Spleen (tissue), 11 donors: ENCODE measurements around the gene PTBP3. TPM values are rescaled to one million over a fixed set of nuclear protein-coding genes. Genes with fewer than 3 reads are reported as not detected.
A peak's percentile ranks its signal among the peaks of the same experiment; 100 is the strongest.

Experiments
- DNase-seq: peaks from one replicate; pipeline ENCODE4 v3.0.0-alpha.2; 2020
- H3K27ac ChIP-seq, 8 donors: fragments of 200-600 bp; sonication (generic) in 7 of 8; 1 replicate in 4 of 8; 2 replicates in 4 of 8; pipeline versions ENCODE4 v1.5.0 to v1.8.0; 2016 to 2021; ENCODE audit warnings: inconsistent platforms in 4 of 8, mild to moderate bottlenecking in 4 of 8, moderate library complexity in 1 of 8
- H3K27me3 ChIP-seq, 7 donors: fragments of 200-600 bp; sonication (generic) in 6 of 7; replicated peaks in 1 of 7; 1 replicate in 4 of 7; 2 replicates in 3 of 7; pipeline versions ENCODE4 v1.5.0 to v1.8.0; 2016 to 2021; ENCODE audit warnings: inconsistent platforms in 3 of 7, mild to moderate bottlenecking in 1 of 7
- H3K36me3 ChIP-seq, 6 donors: fragments of 200-600 bp; sonication (generic) in 5 of 6; 1 replicate in 4 of 6; 2 replicates in 2 of 6; pipeline versions ENCODE4 v1.5.0 to v1.8.0; 2016 to 2021; ENCODE audit warnings: inconsistent platforms in 2 of 6
- H3K4me1 ChIP-seq, 6 donors: fragments of 200-600 bp; sonication (generic) in 5 of 6; 1 replicate in 3 of 6; 2 replicates in 3 of 6; pipeline versions ENCODE4 v1.5.0 to v1.8.0; 2016 to 2021; ENCODE audit warnings: inconsistent platforms in 3 of 6
- H3K4me3 ChIP-seq, 8 donors: fragments of 200-600 bp; sonication (generic) in 7 of 8; 1 replicate in 4 of 8; 2 replicates in 4 of 8; pipeline versions ENCODE4 v1.5.0 to v1.8.0; 2016 to 2021; ENCODE audit warnings: inconsistent platforms in 4 of 8, mild to moderate bottlenecking in 4 of 8, moderate library complexity in 2 of 8
- H3K9me3 ChIP-seq, 8 donors: fragments of 200-600 bp; sonication (generic) in 7 of 8; 1 replicate in 4 of 8; 2 replicates in 4 of 8; pipeline versions ENCODE4 v1.5.0 to v1.8.0; 2016 to 2021; ENCODE audit warnings: inconsistent platforms in 4 of 8
- POLR2A ChIP-seq, 3 donors: fragments of 450-650 bp; IDR thresholded peaks; one replicate each; pipeline ENCODE4 v1.5.1; 2017; ENCODE audit warnings: antibody characterized with exemption in 3 of 3, mild to moderate bottlenecking in 1 of 3
- POLR2AphosphoS5 ChIP-seq, 3 donors: sonication (generic); formaldehyde crosslinking; IDR thresholded peaks; one replicate each; pipeline ENCODE4 v1.5.1; 2017; ENCODE audit warnings: antibody characterized with exemption in 3 of 3
- WGBS, 5 donors: extraction: QIAGEN DNeasy Blood & Tissue Kit in 3 of 5; methylation state at CpG; one replicate each; pipeline versions ENCODE4 v1.1.5 to v1.1.7; 2013 to 2018; 5-methylcytosine and 5-hydroxymethylcytosine counted together
- intact Hi-C: fragments of 100-400 bp; cut with DNase I; formaldehyde crosslinking; loops from one replicate; pipeline ENCODE4 v1.15.0; 2023; ENCODE audit warnings: low total_unique reads
- polyA plus RNA-seq, 3 donors: library from polyadenylated mRNA; stranded (reverse); fragments of 200-250 nt; gene quantifications; one replicate each; pipeline ENCODE4 v1.2.1, GENCODE V29; 2013
- total RNA-seq, 7 donors: library from RNA; depleted of rRNA in 3 of 7; stranded (reverse); fragments of >200 nt in 3 of 7; fragmentation: NEBNext Ultra II Directional in 4 of 7; extraction: Animal tissue kit (Norgen Biotek cat#: 25700) in 4 of 7; gene quantifications; one replicate each; pipeline versions ENCODE4 v1.1.0 to v1.2.1, GENCODE V29; 2016 to 2021
- TF ChIP-seq, protein P1 (sequence below), 11 experiments: fragments of 200-600 bp in 7 of 11; fragments of 450-650 bp in 4 of 11; sonication (generic) in 4 of 11; IDR thresholded peaks in 8 of 11; conservative IDR thresholded peaks in 3 of 11; 1 replicate in 7 of 11; 2 replicates in 4 of 11; pipeline versions ENCODE4 v1.4.0 to v1.8.0; 2016 to 2021; ENCODE audit warnings: antibody characterized with exemption in 11 of 11, inconsistent platforms in 4 of 11, mild to moderate bottlenecking in 1 of 11
- donor health status: healthy with polysubstance abuse.
- donor health status: DM: no; HTN: no; CAD: no; lungs with moderate emphysema.
- donor health status: DM: no; HTN: no; CAD: no.
- donor health status: Bipolar disorder and iron deficiency.
- donor health status: healthy.
- donor health status: DM: no; HTN: no; CAD: no.
- donor health status: DM: yes; HTN: yes; CAD: no.

PTBP3 gene
- total and polyA plus RNA-seq, 10 donors: 10.6 to 107 (median 85.6) TPM

DNA sequence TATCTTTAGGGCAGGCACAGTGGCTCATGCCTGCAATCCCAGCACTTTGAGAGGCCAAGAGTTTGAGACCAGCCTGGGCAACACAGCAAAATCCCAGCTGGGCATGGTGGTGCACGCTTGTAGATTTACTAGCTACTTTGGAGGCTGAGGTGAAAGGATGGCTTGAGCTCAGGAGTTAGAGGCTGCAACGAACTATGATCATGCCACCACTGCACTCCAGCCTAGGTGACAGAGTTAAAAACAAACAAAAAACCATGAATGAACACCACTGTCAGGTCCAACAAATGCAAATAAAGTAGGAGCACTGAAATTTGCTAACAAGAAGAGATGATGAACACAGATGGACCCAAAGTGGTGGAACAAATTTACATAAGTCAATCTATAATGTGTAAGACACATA is 4.9 kb downstream of the PTBP3 start:
- no peak overlapping the region for H3K4me3 ChIP-seq
- no peak for TF ChIP-seq POLR2A (IDR thresholded peaks at IDR 0.05)
- no peak for TF ChIP-seq POLR2AphosphoS5 (IDR thresholded peaks at IDR 0.05)
- intact Hi-C loops: no loop called here
- peaks cover 0 to under 1% (median 0%) of the 10 kb centered on the region in 6 donors for H3K36me3 ChIP-seq
- H3K9me3 ChIP-seq: peaks cover 0 to 12% (median 7%) of the 10 kb centered on the region in 8 donors
- peaks cover 13 to 93% (median 72%) of the 10 kb centered on the region in 6 donors for H3K4me1 ChIP-seq
- 83 to 94% (median 88%) methylated on average over 2 of the region's 2 CpGs for WGBS, 5 donors
- DNase-seq: no peak
- peak overlapping the region in 2 of 8 donors; percentile 16 to 38 for H3K27ac ChIP-seq
- H3K27me3 ChIP-seq: no peaks in the 10 kb centered on the region

DNA sequence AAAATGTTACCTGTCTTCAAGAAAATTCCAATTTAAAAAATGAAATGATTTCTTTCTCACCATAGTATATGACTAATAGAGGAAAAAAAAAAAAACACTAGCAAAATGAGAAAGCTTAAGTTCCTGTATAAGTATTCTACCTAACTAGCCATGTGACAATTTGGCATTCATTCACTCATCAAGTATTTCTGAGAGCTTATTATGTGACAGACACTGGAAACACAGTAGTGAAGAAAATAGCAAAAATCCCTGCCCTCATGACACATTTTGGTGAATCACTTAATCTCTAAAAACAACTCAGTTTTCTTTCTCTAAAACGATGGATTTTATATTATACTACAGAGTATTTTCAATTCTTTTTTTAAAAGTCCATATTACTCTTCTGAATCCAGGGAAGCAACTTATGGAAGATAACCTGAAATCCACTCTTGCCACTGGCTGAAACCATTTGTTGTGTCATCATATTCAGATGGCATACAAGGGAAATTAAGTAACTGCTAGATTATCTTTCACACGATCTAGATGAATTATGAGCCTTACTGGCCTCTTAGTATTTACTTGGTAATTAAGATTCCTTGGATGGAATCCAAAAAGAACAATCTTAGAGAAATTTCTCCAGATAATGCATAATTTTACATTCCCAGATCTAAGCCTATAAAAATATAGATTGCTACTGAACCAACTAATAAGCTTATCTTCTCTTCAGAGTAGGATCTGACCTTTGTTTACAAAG is 5.5 kb downstream of the PTBP3 start:
- peaks cover 0 to 7% (median 0%) of the 10 kb centered on the region in 6 donors for H3K36me3 ChIP-seq
- DNase-seq: no peak
- peaks cover 0 to 18% (median 14%) of the 10 kb centered on the region in 8 donors for H3K9me3 ChIP-seq
- H3K27ac ChIP-seq: peak overlapping the region in 2 of 8 donors; percentile 16 to 38
- H3K4me1 ChIP-seq: peaks cover 13 to 98% (median 73%) of the 10 kb centered on the region in 6 donors
- TF ChIP-seq POLR2A (IDR thresholded peaks at IDR 0.05) (no peak), POLR2AphosphoS5 (IDR thresholded peaks at IDR 0.05) (no peak)
- TF ChIP-seq, protein P1, sequence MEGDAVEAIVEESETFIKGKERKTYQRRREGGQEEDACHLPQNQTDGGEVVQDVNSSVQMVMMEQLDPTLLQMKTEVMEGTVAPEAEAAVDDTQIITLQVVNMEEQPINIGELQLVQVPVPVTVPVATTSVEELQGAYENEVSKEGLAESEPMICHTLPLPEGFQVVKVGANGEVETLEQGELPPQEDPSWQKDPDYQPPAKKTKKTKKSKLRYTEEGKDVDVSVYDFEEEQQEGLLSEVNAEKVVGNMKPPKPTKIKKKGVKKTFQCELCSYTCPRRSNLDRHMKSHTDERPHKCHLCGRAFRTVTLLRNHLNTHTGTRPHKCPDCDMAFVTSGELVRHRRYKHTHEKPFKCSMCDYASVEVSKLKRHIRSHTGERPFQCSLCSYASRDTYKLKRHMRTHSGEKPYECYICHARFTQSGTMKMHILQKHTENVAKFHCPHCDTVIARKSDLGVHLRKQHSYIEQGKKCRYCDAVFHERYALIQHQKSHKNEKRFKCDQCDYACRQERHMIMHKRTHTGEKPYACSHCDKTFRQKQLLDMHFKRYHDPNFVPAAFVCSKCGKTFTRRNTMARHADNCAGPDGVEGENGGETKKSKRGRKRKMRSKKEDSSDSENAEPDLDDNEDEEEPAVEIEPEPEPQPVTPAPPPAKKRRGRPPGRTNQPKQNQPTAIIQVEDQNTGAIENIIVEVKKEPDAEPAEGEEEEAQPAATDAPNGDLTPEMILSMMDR (IDR thresholded peaks at IDR 0.05 in 8 of 11, conservative IDR thresholded peaks at IDR 0.05 in 3 of 11): no peak
- H3K27me3 ChIP-seq: no peaks in the 10 kb centered on the region
- no peak overlapping the region for H3K4me3 ChIP-seq
- intact Hi-C loops: no loop called here
- 38 to 56% (median 43%) methylated on average over 2 of the region's 2 CpGs for WGBS, 5 donors

DNA sequence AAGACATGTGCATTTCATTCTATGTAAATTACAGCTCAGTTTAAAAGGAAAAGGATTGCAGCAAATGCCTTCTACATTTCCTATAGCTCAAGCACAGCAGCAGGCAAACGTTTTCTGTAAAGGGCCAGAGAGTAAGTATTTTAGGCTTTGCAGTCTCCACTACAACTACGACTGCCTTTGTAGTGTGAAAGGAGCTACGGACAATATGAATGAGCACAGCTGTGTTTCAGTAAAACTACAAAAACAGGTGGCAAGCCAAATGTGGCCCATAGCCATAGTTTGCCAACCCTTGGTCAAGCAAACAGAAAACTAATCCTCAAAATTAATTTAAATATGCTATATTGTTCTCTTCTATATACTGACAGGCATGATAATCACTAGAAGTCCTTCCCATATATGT is 7.2 kb downstream of the PTBP3 start:
- no peak for DNase-seq
- H3K27me3 ChIP-seq: no peaks in the 10 kb centered on the region
- peaks cover 10 to 99% (median 61%) of the 10 kb centered on the region in 6 donors for H3K4me1 ChIP-seq
- intact Hi-C loops: no loop called here
- H3K4me3 ChIP-seq: no peak overlapping the region
- TF ChIP-seq POLR2AphosphoS5 (IDR thresholded peaks at IDR 0.05) (no peak), POLR2A (IDR thresholded peaks at IDR 0.05) (no peak)
- TF ChIP-seq, protein P1 (IDR thresholded peaks at IDR 0.05 in 8 of 11, conservative IDR thresholded peaks at IDR 0.05 in 3 of 11): no peak
- H3K27ac ChIP-seq: no peak overlapping the region
- peaks cover 0 to 19% (median 15%) of the 10 kb centered on the region in 8 donors for H3K9me3 ChIP-seq
- 37 to 54% (median 43%) methylated on average over 3 of the region's 3 CpGs for WGBS, 5 donors
- peaks cover 0 to 12% (median 0%) of the 10 kb centered on the region in 6 donors for H3K36me3 ChIP-seq

DNA sequence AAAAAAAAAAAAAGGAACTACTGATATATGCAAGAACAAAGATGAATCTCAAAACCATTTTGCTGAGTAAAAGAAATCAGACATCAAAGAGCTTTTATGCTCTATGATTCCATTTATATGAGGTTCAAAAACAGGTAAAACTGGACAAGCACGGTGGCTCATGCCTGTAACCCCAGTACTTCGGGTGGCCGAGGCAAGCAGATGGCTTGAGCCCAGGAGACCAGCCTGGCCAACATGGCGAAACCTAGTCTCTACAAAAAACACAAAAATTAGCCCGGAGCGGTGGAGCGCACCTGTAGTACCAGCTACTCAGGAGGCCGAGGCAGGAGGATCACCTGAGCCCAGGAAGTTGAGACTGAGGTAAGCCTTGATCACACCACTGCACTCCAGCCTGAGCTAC is 7.8 kb downstream of the PTBP3 start:
- 81 to 96% (median 88%) methylated on average over 8 of the region's 8 CpGs for WGBS, 5 donors
- Histone ChIP-seq H3K4me1 (peaks cover 9 to 99% (median 56%) of the 10 kb centered on the region in 6 donors), H3K4me3 (no peak overlapping the region), H3K27ac (no peak overlapping the region), H3K36me3 (peaks cover 0 to 15% (median 0%) of the 10 kb centered on the region in 6 donors), H3K9me3 (peaks cover 0 to 19% (median 15%) of the 10 kb centered on the region in 8 donors), H3K27me3 (no peaks in the 10 kb centered on the region)
- no peak for DNase-seq
- TF ChIP-seq POLR2A (IDR thresholded peaks at IDR 0.05) (no peak), POLR2AphosphoS5 (IDR thresholded peaks at IDR 0.05) (no peak)
- intact Hi-C loops: no loop called here

DNA sequence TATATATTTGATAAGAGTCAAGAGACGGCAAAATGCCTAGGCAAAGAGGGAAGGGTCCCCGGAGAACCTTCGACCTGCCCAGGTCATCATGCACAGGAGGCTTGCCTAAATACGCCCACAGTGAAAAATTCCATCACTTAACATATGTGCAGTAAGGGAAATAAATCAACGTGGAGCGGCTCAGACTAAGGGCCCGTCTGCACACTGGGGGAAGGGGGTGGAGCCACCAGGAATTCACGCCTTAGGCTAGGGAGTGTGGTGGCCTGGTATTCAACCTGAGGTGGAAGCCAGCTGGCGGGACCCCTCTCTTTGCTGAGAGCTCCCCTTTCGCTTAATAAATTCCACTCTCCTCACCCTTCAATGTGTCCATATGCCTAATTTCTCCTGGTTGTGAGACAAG is 8.3 kb downstream of the PTBP3 start:
- intact Hi-C loops: no loop called here
- Histone ChIP-seq H3K27me3 (no peaks in the 10 kb centered on the region), H3K9me3 (peaks cover 0 to 19% (median 15%) of the 10 kb centered on the region in 8 donors), H3K4me1 (peaks cover 4 to 98% (median 52%) of the 10 kb centered on the region in 6 donors), H3K4me3 (no peak overlapping the region), H3K36me3 (peaks cover 0 to 15% (median 0%) of the 10 kb centered on the region in 6 donors), H3K27ac (no peak overlapping the region)
- DNase-seq: no peak
- 89 to 95% (median 93%) methylated on average over 10 of the region's 10 CpGs for WGBS, 5 donors
- TF ChIP-seq POLR2A (IDR thresholded peaks at IDR 0.05): no peak
- no peak for TF ChIP-seq POLR2AphosphoS5 (IDR thresholded peaks at IDR 0.05)
- TF ChIP-seq, protein P1 (IDR thresholded peaks at IDR 0.05 in 8 of 11, conservative IDR thresholded peaks at IDR 0.05 in 3 of 11): no peak
